Left lung (tissue), 10 donors: ENCODE data around the gene KRTAP5-11. TPM values are rescaled to one million over a fixed set of nuclear protein-coding genes. Genes with fewer than 3 reads are reported as not detected.
"Not testable (repeated sequence)": the region's sequence is repeated elsewhere in the genome, so short reads cannot be mapped to it uniquely, and the experiment has no call there.

ENCODE experiments used
- ATAC-seq: fragments of 200-7000 bp; cut with Tn5 transposase; one replicate; pipeline ENCODE4 v1.9.1; 2020; ENCODE audit warnings: moderate library complexity
- DNase-seq, 4 donors: peaks; one replicate each; pipeline ENCODE4 v3.0.0-alpha.2; 2013 to 2020
- H3K27ac ChIP-seq, 2 donors: fragments of 200-600 bp; sonication (generic) in 1 of 2; one replicate each; pipeline versions ENCODE4 v1.5.0 to v1.8.0; 2020 to 2021
- H3K27me3 ChIP-seq, 2 donors: fragments of 200-600 bp; sonication (generic) in 1 of 2; one replicate each; pipeline versions ENCODE4 v1.5.0 to v1.8.0; 2020 to 2021
- H3K36me3 ChIP-seq, 2 donors: fragments of 200-600 bp; sonication (generic) in 1 of 2; one replicate each; pipeline versions ENCODE4 v1.5.0 to v1.8.0; 2020 to 2021
- H3K4me1 ChIP-seq, 2 donors: fragments of 200-600 bp; one replicate each; pipeline ENCODE4 v1.8.0; 2021
- H3K4me3 ChIP-seq, 2 donors: fragments of 200-600 bp; sonication (generic) in 1 of 2; one replicate each; pipeline versions ENCODE4 v1.5.0 to v1.8.0; 2020 to 2021; ENCODE audit warnings: mild to moderate bottlenecking in 1 of 2
- H3K9me3 ChIP-seq, 2 donors: fragments of 200-600 bp; sonication (generic) in 1 of 2; one replicate each; pipeline versions ENCODE4 v1.5.0 to v1.8.0; 2020 to 2021
- intact Hi-C, 2 donors: fragments of 100-400 bp; cut with DNase I; formaldehyde crosslinking; loops; one replicate each; pipeline versions ENCODE4 v1.11.2 to v1.14.2; 2022
- polyA plus RNA-seq, 6 donors: library from polyadenylated mRNA; unstranded; fragments of 120-200 nt; gene quantifications; one replicate each; pipeline ENCODE4 v1.2.1, GENCODE V29; 2013; ENCODE audit not compliant: insufficient read length in 6 of 6
- total RNA-seq, 2 donors: library from RNA; stranded (reverse); fragmentation: NEBNext Ultra II Directional; extraction: Animal tissue kit (Norgen Biotek cat#: 25700); gene quantifications; one replicate each; pipeline ENCODE4 v1.2.1, GENCODE V29; 2021
- TF ChIP-seq, protein P1 (sequence below), 2 donors: fragments of 200-600 bp; sonication (generic) in 1 of 2; IDR thresholded peaks; one replicate each; pipeline versions ENCODE4 v1.5.0 to v1.8.0; 2021; ENCODE audit warnings: antibody characterized with exemption in 2 of 2
- donor health status: DM: no; HTN: yes; CAD: no.
- donor health status: DM: no; HTN: no; CAD: no.

KRTAP5-11 gene
- total and polyA plus RNA-seq, 8 donors: 0.24 to 0.58 (median 0.41) TPM; not detected in 5

DNA sequence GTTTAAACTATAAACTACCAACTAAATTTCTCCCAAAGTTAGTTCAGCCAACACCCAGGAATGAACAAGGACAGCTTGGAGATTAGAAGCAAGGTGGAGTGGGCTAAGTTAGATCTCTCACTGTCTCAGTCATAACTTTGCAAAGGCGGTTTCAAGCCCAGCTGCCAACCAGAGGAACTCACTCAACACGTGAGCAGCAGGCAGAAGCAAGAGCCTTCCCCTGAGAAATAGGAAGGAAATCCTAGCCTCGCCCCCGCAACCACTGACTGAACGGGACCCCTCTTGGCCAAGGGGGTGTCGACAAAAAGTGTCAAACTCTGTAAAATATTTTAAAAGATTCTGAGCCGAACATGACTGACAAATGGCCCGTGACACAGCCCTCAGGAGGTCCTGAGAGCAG lies 38.8 kb downstream of the KRTAP5-11 start:
- no peak for DNase-seq
- no peak overlapping the region for H3K4me3 ChIP-seq

GRCh38 chr11:71542879-71543777 lies 39.5 kb downstream of the KRTAP5-11 start:
- no peaks in the 10 kb centered on the region for H3K36me3 ChIP-seq
- no peak overlapping the region for H3K27ac ChIP-seq
- H3K4me1 ChIP-seq: no peaks in the 10 kb centered on the region
- intact Hi-C loops: no loop called here
- H3K4me3 ChIP-seq: no peak overlapping the region
- no peak for DNase-seq
- H3K27me3 ChIP-seq: no peaks in the 10 kb centered on the region
- no peak for ATAC-seq
- no peaks in the 10 kb centered on the region for H3K9me3 ChIP-seq
- TF ChIP-seq, protein P1, sequence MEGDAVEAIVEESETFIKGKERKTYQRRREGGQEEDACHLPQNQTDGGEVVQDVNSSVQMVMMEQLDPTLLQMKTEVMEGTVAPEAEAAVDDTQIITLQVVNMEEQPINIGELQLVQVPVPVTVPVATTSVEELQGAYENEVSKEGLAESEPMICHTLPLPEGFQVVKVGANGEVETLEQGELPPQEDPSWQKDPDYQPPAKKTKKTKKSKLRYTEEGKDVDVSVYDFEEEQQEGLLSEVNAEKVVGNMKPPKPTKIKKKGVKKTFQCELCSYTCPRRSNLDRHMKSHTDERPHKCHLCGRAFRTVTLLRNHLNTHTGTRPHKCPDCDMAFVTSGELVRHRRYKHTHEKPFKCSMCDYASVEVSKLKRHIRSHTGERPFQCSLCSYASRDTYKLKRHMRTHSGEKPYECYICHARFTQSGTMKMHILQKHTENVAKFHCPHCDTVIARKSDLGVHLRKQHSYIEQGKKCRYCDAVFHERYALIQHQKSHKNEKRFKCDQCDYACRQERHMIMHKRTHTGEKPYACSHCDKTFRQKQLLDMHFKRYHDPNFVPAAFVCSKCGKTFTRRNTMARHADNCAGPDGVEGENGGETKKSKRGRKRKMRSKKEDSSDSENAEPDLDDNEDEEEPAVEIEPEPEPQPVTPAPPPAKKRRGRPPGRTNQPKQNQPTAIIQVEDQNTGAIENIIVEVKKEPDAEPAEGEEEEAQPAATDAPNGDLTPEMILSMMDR (IDR thresholded peaks at IDR 0.05): no peak

More for the DNA sequence above, 38.8 kb downstream of the KRTAP5-11 start:
- intact Hi-C loops: no loop called here
- Histone ChIP-seq H3K9me3 (no peaks in the 10 kb centered on the region), H3K27me3 (no peaks in the 10 kb centered on the region), H3K27ac (no peak overlapping the region), H3K36me3 (no peaks in the 10 kb centered on the region), H3K4me1 (no peaks in the 10 kb centered on the region)
- peak; percentile 45 for ATAC-seq
- TF ChIP-seq, protein P1 (IDR thresholded peaks at IDR 0.05): no peak

DNA sequence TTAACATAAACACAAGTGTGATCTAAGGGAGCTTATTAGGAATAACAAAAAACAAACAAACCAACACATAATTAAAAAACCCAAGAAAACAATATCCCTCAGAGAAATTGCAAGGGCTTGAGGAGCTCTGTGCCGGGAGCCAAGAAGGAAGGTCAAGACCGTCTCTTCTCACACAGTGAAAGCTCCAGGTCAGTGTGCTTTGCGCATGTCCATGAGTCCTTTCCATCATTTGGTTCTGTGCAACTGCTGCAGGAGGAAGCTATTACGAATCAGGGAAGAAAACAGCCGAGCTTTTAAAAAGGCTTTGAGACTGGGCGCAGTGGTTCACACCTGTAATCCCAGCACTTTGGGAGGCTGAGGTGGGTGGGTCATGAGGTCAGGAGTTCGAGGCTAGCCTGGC lies 40.3 kb downstream of the KRTAP5-11 start:
- Histone ChIP-seq H3K9me3 (no peaks in the 10 kb centered on the region), H3K27ac (no peak overlapping the region), H3K36me3 (no peaks in the 10 kb centered on the region), H3K27me3 (no peaks in the 10 kb centered on the region), H3K4me3 (no peak overlapping the region), H3K4me1 (no peaks in the 10 kb centered on the region)
- intact Hi-C loops: no loop called here
- ATAC-seq: no peak
- TF ChIP-seq, protein P1 (IDR thresholded peaks at IDR 0.05): no peak
- no peak for DNase-seq

GRCh38 chr11:71540521-71541304 lies 42.0 kb downstream of the KRTAP5-11 start:
- H3K9me3 ChIP-seq, H3K4me3 ChIP-seq, H3K4me1 ChIP-seq, ATAC-seq, intact Hi-C loops, H3K27me3 ChIP-seq, H3K36me3 ChIP-seq, DNase-seq, H3K27ac ChIP-seq: not testable (repeated sequence)

DNA sequence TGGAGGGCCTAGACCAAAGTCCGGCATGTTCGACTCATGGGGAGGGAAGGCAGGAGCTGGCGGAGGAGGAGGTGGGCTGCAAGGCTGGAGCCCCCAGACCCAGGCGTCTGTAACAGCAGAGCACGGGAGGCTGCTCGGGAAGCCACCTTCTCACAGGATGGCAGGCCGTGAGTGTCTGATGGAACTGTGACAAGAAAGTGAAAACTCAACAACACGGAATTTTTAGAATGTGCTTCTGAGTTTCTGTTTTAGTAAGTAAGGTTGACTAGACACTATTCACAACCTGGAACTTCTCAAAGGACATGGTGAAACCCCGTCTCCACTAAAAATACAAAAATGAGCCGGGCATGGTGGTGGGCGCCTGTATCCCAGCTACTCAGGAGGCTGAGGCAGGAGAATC lies 42.7 kb downstream of the KRTAP5-11 start:
- ATAC-seq, DNase-seq, H3K27ac ChIP-seq, H3K36me3 ChIP-seq, H3K4me1 ChIP-seq, H3K9me3 ChIP-seq, H3K4me3 ChIP-seq, H3K27me3 ChIP-seq, intact Hi-C loops: not testable (repeated sequence)

GRCh38 chr11:71539017-71539416 lies 43.7 kb downstream of the KRTAP5-11 start:
- H3K27ac ChIP-seq: no peak overlapping the region
- intact Hi-C loops: no loop called here
- no peaks in the 10 kb centered on the region for H3K9me3 ChIP-seq
- ATAC-seq: no peak
- H3K4me3 ChIP-seq: no peak overlapping the region
- H3K27me3 ChIP-seq: no peaks in the 10 kb centered on the region
- TF ChIP-seq, protein P1 (IDR thresholded peaks at IDR 0.05): no peak
- no peaks in the 10 kb centered on the region for H3K36me3 ChIP-seq
- H3K4me1 ChIP-seq: no peaks in the 10 kb centered on the region
- no peak for DNase-seq
